C4-2B (cell line): ENCODE results near the gene OBP2A.
"Not testable (repeated sequence)": the region's sequence is repeated elsewhere in the genome, so short reads cannot be mapped to it uniquely, and the experiment has no call there.

Experiments used
- H3K27ac ChIP-seq: fragments of 450-650 bp; 2 replicates; pipeline ENCODE4 v1.5.1; 2017
- ZFX ChIP-seq: fragments of 450-650 bp; IDR thresholded peaks from 2 replicates; pipeline ENCODE4 v1.6.1; 2017
- TF ChIP-seq, protein P1 (sequence below): fragments of 450-650 bp; conservative IDR thresholded peaks from 2 replicates; pipeline ENCODE4 v1.5.1; 2017; ENCODE audit warnings: mild to moderate bottlenecking

Gene OBP2A

DNA sequence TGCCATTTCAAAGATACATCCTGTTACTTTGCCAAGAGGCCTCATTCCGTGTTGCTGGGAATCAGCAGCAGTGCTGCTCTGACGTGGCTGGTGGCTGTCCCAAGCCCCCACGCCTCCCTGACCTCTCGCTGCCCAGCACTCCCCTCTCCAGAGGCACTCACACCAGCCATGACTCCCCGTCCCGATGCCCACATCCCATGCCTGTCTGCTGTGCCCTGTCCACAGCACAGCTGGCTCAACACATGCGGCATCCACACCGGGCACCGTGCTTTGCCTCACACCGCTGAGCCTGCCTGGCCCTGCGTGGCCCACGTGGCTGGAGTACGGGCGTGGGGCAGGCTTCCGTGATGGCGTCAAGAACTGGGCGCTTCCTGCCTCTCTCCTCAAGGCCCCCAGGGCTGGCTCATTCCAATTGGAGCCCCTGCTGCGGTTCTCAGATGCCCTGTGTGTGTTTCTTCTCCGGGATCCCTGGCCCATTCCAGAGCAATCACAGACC is 32.5 kb upstream of the OBP2A start:
- TF ChIP-seq ZFX: no peak
- TF ChIP-seq, protein P1, sequence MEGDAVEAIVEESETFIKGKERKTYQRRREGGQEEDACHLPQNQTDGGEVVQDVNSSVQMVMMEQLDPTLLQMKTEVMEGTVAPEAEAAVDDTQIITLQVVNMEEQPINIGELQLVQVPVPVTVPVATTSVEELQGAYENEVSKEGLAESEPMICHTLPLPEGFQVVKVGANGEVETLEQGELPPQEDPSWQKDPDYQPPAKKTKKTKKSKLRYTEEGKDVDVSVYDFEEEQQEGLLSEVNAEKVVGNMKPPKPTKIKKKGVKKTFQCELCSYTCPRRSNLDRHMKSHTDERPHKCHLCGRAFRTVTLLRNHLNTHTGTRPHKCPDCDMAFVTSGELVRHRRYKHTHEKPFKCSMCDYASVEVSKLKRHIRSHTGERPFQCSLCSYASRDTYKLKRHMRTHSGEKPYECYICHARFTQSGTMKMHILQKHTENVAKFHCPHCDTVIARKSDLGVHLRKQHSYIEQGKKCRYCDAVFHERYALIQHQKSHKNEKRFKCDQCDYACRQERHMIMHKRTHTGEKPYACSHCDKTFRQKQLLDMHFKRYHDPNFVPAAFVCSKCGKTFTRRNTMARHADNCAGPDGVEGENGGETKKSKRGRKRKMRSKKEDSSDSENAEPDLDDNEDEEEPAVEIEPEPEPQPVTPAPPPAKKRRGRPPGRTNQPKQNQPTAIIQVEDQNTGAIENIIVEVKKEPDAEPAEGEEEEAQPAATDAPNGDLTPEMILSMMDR: no peak
- no peak overlapping the region for H3K27ac ChIP-seq

DNA sequence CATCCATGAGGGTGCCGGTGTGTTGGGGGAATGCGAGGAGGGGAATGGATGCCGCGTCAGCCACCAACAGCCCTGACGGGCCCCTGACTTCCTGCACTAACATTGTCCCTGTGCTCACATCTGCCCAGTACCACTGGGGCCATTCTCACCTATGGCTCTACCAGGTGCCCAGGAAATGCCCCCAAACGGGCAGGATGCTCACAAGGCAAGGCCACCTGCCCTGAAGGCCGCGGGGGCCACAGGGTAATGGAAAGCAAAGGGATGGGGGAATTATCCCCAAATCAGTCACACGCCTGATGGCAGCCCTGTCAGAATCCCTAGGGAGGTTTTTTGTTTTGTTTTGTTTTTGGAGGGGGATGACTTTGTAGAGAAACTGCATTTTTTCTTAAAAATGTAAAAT is 32.0 kb upstream of the OBP2A start:
- not testable (repeated sequence) for H3K27ac ChIP-seq

DNA sequence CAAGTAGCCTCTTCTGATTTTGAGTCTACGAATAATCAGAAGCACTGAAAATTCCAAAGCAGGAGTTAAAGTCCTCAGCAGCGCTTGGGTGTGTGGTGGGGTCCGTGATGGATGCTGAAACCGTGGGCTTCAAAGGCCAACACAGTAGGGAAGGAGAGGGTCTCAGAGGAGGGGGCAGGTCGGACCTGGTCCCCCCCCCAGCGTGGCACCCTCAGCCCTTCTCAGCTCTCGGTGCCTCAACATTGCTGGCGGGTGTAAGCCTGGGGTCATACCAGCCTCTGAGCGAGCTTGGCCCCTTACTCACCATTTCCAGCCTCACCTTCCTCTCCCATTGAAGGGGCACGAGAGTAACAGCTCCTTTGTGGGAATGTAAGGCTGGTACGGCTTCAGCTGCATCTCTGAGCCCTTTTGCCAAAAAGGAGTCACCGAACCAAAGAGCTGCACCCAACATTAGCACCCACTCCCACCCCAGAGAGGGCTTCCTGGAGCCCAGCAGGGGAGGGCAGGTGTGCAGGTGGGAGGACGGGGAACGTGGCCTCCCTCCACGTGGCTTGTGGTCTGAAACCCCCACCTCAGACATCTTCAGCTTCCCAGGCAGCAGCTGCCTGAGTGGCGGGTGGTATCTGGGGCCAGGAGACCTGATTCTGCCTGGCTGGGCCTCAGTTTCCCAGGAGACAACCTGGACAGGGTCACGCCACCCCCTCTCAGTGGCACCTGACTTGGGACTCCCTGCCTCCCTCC is 31.4 kb upstream of the OBP2A start:
- no peak for TF ChIP-seq ZFX
- TF ChIP-seq, protein P1: no peak
- no peak overlapping the region for H3K27ac ChIP-seq

DNA sequence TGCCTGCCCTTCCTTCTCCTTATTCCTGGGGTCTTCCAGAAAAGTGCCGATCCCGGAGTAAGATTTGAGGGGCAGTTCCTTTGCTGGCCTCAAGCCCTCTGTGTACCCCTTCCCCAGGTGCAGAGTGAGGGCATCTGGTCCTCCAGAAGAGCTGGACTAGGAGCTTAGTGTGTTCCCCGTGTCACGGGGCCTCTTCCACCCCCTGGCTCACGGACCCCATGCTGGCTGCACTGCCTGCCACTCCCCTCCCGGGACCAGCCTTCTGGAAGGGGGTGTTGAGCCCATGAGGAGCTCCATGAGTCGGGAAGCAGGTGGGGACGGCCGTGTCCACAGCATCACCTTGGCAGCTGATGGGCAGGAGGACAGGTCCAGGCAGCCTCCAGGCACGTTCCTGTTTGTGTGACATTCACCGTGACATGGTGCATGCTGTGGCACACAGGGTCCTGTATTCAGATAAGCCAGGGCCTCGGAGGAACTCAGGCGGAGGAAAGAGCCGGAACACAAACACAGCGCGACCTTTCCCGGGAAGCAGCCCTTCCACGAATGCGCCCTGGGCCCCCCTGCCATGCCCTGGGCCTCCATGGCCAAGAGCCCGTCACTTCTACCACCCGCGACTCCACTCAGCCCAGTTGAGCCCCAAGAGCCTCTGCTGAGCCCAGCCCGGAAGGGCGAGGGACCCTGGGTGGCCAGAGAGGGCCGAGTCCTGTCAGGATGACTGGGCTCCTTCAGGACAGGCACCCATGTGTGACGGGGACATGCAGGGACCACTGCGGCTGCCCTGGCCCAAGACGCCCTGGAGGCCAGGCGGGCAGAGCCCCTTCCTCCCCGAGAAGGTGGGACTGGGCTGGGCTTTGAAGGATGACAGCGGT is 30.6 kb upstream of the OBP2A start:
- no peak for TF ChIP-seq ZFX
- TF ChIP-seq, protein P1: no peak
- no peak overlapping the region for H3K27ac ChIP-seq

DNA sequence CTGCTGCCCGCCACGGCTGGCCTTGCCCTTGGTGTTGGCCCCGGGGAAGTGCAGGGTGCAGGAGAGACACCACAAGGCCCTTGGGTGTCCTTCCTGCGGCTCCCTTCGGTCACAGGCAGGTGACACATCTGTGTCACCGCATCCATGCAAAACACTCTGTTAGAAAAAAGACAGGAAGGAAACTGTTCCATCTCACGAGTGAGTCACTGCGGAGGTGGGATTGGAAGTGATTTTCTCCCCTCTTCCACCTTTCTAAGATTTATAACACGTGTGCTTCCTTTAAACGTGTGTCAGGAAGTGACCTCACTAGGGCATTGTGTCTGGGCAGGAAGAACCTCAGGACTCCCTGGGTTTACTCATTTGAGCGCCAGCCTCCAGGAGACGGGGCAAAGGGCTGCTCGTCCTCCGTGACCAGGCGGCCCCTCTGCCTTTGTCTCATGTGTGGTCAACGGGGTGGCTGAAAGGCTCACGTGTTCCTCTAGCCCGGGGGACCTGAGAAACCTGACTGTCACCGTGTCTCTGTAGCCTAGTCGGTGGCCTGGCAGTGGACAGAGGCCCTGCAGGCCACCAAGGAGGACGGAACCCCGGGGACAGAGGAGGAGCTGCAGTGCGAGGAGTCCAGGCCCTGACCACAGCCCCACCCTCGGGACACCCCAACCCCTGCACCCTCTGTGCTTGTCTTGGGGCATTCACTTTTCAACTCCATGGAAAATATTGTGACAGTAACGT is 29.6 kb upstream of the OBP2A start:
- H3K27ac ChIP-seq: no peak overlapping the region
- TF ChIP-seq, protein P1: no peak
- no peak for TF ChIP-seq ZFX

DNA sequence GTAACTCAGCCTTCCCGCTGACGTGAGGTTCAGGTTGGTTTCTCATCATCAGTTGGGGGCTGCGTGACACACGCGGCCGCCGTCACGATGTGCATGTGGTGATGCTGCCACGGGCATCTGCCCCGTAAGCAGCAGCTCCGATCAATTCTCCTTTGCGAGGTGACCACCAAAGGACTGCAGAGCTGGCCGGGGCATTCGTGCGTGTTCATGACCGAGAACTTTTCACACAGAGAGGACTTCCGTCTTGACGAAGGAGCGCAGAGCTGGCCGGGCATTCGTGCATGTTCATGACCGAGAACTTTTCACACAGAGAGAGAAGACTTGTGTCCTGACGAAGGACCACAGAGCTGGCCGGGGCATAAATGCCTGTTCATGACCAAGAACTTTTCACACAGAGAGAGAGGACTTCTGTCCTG is 28.5 kb upstream of the OBP2A start:
- TF ChIP-seq, protein P1: no peak
- TF ChIP-seq ZFX: no peak
- H3K27ac ChIP-seq: no peak overlapping the region

DNA sequence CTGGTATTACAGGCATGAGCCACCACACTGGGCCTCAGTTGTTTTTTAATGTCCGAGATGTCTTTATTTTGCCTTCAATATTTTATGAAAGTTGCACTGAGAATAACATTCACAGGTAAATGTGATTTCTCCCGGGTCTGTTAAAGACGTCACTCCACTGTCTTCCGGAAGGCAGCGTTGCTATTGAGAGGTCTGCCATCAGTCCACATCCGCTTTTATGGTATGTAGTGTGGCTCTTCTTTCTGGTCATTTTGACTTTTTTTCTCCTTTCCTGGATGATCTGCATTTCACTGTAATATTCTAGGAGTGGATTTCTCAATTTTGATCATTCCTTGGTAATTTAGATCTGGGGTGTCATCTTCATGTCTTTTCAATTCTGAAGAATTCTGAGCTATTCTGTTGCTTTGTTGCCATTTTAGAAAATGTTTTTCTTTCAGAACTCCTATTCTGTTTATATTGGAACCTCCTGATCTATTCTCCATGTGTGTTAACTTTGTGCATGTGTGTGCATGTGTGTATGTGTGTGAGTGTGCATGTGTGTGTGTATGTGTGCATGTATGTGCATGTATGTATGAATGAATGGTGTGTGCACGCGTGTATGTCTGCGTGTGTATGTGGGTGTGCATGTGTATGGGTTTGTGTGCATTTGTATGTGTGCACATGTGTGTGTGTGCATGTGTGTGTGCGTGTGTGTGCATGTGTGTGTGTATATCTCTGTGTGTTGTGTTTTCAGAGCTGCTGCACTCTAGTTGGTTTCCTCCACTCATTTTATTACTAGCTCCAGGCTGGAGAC is 26.6 kb upstream of the OBP2A start:
- H3K27ac ChIP-seq: no peak overlapping the region
- no peak for TF ChIP-seq ZFX
- TF ChIP-seq, protein P1: no peak
